Adrenal gland (tissue), 12 donors: ENCODE data around the gene SLC9A4. TPM values are rescaled to one million over a fixed set of nuclear protein-coding genes. Genes with fewer than 3 reads are reported as not detected.

Experiments used
- DNase-seq, 7 donors: peaks; one replicate each; pipeline ENCODE4 v3.0.0-alpha.2; 2019 to 2020
- H3K27ac ChIP-seq, 5 donors: fragments of 200-600 bp; sonication (generic) in 4 of 5; 1 replicate in 3 of 5; 2 replicates in 2 of 5; pipeline versions ENCODE4 v1.5.1 to v1.8.0; 2016 to 2020; ENCODE audit warnings: mild to moderate bottlenecking in 1 of 5
- H3K27me3 ChIP-seq: fragments of 200-600 bp; 2 replicates; pipeline ENCODE4 v1.8.0; 2021
- H3K36me3 ChIP-seq, 2 donors: fragments of 200-600 bp; replicated peaks in 1 of 2; 1 replicate in 1 of 2; 2 replicates in 1 of 2; pipeline versions ENCODE4 v1.5.1 to v1.8.0; 2018 to 2022
- H3K4me1 ChIP-seq, 2 donors: fragments of 200-600 bp; replicated peaks in 1 of 2; 1 replicate in 1 of 2; 2 replicates in 1 of 2; pipeline versions ENCODE4 v1.5.1 to v1.8.0; 2018 to 2021
- H3K4me3 ChIP-seq, 4 donors: fragments of 200-600 bp; sonication (generic) in 3 of 4; one replicate each; pipeline ENCODE4 v1.5.1; 2016 to 2018
- H3K9me3 ChIP-seq, 3 donors: fragments of 200-600 bp; sonication (generic) in 1 of 3; replicated peaks in 1 of 3; 1 replicate in 2 of 3; 2 replicates in 1 of 3; pipeline versions ENCODE4 v1.5.1 to v1.8.0; 2016 to 2021
- POLR2A ChIP-seq, 2 donors: fragments of 450-650 bp; IDR thresholded peaks; one replicate each; pipeline ENCODE4 v1.6.1; 2017; ENCODE audit warnings: antibody characterized with exemption in 2 of 2, mild to moderate bottlenecking in 2 of 2, moderate library complexity in 1 of 2
- WGBS, 4 donors: extraction: QIAGEN DNeasy Blood & Tissue Kit in 2 of 4; methylation state at CpG; one replicate each; pipeline versions ENCODE4 v1.1.5 to v1.1.7; 2013 to 2017; 5-methylcytosine and 5-hydroxymethylcytosine counted together
- intact Hi-C, 2 donors: fragments of 100-400 bp; cut with DNase I; formaldehyde crosslinking; loops; one replicate each; pipeline versions ENCODE4 v1.14.1 to v1.15.0; 2022 to 2023
- polyA plus RNA-seq, 3 donors: library from polyadenylated mRNA; stranded (reverse); fragments of 200-250 nt in 2 of 3; fragments of 350-450 nt in 1 of 3; fragmentation: Illumina TruSeq in 1 of 3; extraction: RNeasy Lipid Tissue Mini Kit (QIAGEN cat#74804) in 1 of 3; gene quantifications; one replicate each; pipeline ENCODE4 v1.2.3, GENCODE V29; 2013 to 2014
- total RNA-seq, 9 donors: library from RNA; depleted of rRNA in 4 of 9; stranded (reverse); fragments of >200 nt in 4 of 9; fragments of 120-200 nt in 1 of 9; fragmentation: NEBNext Ultra II Directional in 1 of 9; extraction: Animal tissue kit (Norgen Biotek cat#: 25700) in 1 of 9; gene quantifications; one replicate each; pipeline versions ENCODE4 v1.1.0 to v1.2.4, GENCODE V29; 2013 to 2023
- TF ChIP-seq, protein P1 (sequence below), 6 experiments: fragments of 450-650 bp in 4 of 6; fragments of 200-600 bp in 2 of 6; sonication (generic) in 1 of 6; IDR thresholded peaks; 1 replicate in 5 of 6; 2 replicates in 1 of 6; pipeline versions ENCODE4 v1.5.1 to v1.8.0; 2016 to 2021; ENCODE audit warnings: antibody characterized with exemption in 6 of 6, mild to moderate bottlenecking in 2 of 6, moderate library complexity in 1 of 6
- donor health status: healthy with polysubstance abuse.
- donor health status: Bipolar disorder and iron deficiency.
- donor health status: DM: yes; HTN: yes; CAD: no.
- donor health status: DM: no; HTN: no; CAD: no.
- donor health status: DM: no; HTN: no; CAD: no.
- donor health status: DM: yes; HTN: yes; CAD: no.

SLC9A4 gene
- total and polyA plus RNA-seq, 12 donors = 0.17 TPM; not detected in 11

DNA sequence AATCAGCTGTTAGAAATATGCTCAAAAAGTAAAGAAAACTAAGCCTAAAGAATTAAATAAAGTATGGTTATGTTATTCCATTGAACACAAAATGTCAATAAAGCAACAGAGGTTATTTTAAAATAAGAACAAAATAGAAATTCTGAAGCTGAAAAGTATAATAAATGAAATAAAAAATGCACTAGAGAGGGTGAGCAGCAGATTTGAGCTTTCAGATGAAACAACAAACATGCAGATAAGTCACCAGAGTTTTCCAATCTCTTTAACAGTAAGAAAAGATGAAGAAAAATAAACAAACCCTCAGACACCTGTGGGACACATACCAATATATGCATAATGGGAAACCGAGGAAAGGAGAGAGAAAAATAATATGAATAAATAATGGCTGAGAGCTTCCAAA, 76.0 kb downstream of the SLC9A4 start:
- H3K4me3 ChIP-seq = no peak overlapping the region
- no peaks in the 10 kb centered on the region for H3K27me3 ChIP-seq
- TF ChIP-seq, protein P1, sequence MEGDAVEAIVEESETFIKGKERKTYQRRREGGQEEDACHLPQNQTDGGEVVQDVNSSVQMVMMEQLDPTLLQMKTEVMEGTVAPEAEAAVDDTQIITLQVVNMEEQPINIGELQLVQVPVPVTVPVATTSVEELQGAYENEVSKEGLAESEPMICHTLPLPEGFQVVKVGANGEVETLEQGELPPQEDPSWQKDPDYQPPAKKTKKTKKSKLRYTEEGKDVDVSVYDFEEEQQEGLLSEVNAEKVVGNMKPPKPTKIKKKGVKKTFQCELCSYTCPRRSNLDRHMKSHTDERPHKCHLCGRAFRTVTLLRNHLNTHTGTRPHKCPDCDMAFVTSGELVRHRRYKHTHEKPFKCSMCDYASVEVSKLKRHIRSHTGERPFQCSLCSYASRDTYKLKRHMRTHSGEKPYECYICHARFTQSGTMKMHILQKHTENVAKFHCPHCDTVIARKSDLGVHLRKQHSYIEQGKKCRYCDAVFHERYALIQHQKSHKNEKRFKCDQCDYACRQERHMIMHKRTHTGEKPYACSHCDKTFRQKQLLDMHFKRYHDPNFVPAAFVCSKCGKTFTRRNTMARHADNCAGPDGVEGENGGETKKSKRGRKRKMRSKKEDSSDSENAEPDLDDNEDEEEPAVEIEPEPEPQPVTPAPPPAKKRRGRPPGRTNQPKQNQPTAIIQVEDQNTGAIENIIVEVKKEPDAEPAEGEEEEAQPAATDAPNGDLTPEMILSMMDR (IDR thresholded peaks at IDR 0.05) = no peak
- DNase-seq = no peak
- WGBS, 4 donors = 0 to 57% (median 0%) methylated on average over 1 of the region's 1 CpG
- no peak overlapping the region for H3K27ac ChIP-seq
- H3K36me3 ChIP-seq = no peaks in the 10 kb centered on the region
- no peaks in the 10 kb centered on the region for H3K4me1 ChIP-seq
- intact Hi-C loops = loop anchor here in 1 of 2 donors (10.0 kb wide), 1 partner anchor 66 kb away; the partner anchor contains the start of gene SLC9A2
- H3K9me3 ChIP-seq = peaks cover 0 to 10% (median 0%) of the 10 kb centered on the region in 3 donors

- H3K27ac ChIP-seq = no peak overlapping the region
- DNase-seq = no peak
- WGBS, 4 donors = 91 to 97% (median 94%) methylated on average over 2 of the region's 2 CpGs
- no peaks in the 10 kb centered on the region for H3K27me3 ChIP-seq
- H3K4me1 ChIP-seq = no peaks in the 10 kb centered on the region
- no peak overlapping the region for H3K4me3 ChIP-seq
- peaks cover 0 to 10% (median 0%) of the 10 kb centered on the region in 3 donors for H3K9me3 ChIP-seq
- TF ChIP-seq, protein P1 (IDR thresholded peaks at IDR 0.05) = no peak
- TF ChIP-seq POLR2A (IDR thresholded peaks at IDR 0.05) = no peak
- H3K36me3 ChIP-seq = no peaks in the 10 kb centered on the region
- intact Hi-C loops = no loop called here
These were observed 77.1 kb downstream of the SLC9A4 start for GRCh38 chr2:102550151-102550550.

GRCh38 chr2:102551329-102552096, 78.5 kb downstream of the SLC9A4 start:
- Histone ChIP-seq H3K27ac (no peak overlapping the region), H3K27me3 (no peaks in the 10 kb centered on the region), H3K36me3 (no peaks in the 10 kb centered on the region), H3K9me3 (peaks cover 0 to 10% (median 0%) of the 10 kb centered on the region in 3 donors), H3K4me1 (no peaks in the 10 kb centered on the region), H3K4me3 (no peak overlapping the region)
- intact Hi-C loops = no loop called here
- TF ChIP-seq, protein P1 (IDR thresholded peaks at IDR 0.05) = no peak
- no peak for TF ChIP-seq POLR2A (IDR thresholded peaks at IDR 0.05)
- no peak for DNase-seq
- 57 to 72% (median 63%) methylated on average over 2 of the region's 2 CpGs for WGBS, 4 donors

DNA sequence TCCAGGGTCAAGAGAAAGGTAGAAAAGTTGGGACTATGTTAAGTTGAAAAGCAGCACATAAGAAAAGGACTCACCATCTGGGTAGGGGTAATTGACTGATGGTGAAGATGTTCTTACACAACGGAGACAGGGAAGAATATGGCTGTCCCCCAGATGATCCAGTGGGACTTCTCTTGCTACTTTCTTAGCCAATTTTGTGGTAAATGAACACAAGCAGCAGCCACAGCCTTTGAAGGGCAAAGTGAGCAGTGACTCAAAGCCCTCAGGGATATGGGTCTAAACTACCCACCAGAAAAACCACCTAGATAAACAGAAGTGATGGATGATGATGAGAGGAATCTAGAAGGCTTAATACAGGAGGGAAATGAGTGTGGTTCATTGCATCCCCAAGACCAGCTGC, 80.6 kb downstream of the SLC9A4 start:
- TF ChIP-seq POLR2A (IDR thresholded peaks at IDR 0.05) = no peak
- TF ChIP-seq, protein P1 (IDR thresholded peaks at IDR 0.05) = no peak
- 0 to 33% (median 15%) methylated on average over 1 of the region's 1 CpG for WGBS, 4 donors
- H3K4me1 ChIP-seq = no peaks in the 10 kb centered on the region
- no peak overlapping the region for H3K4me3 ChIP-seq
- H3K27ac ChIP-seq = no peak overlapping the region
- intact Hi-C loops = no loop called here
- peaks cover 0 to 5% (median 0%) of the 10 kb centered on the region in 3 donors for H3K9me3 ChIP-seq
- H3K36me3 ChIP-seq = no peaks in the 10 kb centered on the region
- no peak for DNase-seq
- no peaks in the 10 kb centered on the region for H3K27me3 ChIP-seq
